GM21529 (cell line): ENCODE data around the gene ARRDC4.

Experiments
- ATAC-seq: cut with Tn5 transposase; IDR thresholded peaks from one replicate; pipeline ENCODE4 v1.9.1; 2021; ENCODE audit not compliant: unreplicated experiment

ARRDC4 gene

DNA sequence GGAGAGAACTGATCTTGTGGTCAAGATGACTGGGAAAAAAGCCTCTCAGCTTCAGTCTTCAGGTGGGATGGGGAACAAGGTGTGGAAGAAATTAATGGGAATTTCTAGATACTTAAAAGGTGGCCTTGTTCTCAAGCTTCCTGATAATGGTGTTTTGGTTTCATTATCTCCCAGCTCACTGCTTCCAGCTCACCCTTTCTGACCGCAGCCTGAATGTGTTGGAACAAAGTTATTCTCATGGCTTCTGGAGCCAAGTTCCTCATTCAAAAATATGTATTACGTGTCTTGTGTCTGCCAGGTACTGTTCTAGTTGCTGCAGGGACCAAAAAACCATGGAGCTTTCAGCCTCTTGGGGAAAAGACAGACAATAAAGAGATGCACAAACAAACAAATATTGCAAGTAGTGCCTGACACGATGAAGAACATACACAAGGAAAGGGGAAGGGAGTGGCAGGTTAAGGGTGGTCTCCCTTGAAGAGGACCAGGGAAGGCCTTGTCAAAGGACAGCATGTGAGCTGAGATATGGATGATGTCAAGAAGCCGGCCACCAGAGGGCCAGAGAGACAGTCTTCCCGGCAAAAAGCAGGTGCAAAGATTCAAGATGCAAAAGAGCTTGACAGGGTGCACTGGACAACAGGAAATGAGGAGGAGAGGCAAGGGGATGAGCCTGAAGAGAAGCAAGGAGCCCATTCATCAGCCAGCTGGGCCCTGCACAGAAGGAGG, 35.5 kb downstream of the ARRDC4 start:
- no peak for ATAC-seq

DNA sequence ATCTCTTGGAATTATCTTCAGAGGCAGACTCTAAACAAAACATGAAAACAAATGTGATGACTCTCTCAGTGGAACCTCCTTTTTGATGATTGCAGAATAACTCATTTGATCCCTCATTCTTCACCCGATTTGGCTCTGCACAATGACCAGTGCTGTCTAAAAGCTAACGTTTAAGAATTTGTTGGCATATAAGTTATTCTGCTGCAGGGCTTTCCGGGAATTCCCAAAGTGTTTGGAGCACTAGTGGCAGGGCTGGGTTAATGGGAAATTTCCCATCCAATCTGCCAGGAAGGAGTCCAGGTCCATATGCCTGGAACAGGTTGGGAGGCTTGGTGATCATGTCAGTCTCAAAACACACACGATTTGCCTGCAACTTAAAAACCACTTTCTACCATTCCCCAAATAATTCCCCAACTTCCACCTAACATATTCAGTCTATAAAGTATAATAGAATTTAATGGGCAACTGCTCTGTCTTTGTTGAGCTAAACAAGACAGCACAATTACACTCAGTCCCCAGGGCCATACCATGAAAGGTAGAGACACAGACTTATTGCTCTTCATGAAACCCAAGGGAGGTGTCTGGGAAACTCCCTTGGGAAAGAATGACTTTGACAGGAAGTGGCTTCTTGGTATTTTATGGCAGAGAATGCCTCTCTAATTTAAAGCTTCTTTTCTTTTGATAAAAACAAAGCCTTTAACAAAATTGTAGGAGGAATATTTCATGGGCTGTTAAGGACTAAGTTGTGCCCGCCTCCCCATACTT, 38.0 kb downstream of the ARRDC4 start:
- no peak for ATAC-seq

DNA sequence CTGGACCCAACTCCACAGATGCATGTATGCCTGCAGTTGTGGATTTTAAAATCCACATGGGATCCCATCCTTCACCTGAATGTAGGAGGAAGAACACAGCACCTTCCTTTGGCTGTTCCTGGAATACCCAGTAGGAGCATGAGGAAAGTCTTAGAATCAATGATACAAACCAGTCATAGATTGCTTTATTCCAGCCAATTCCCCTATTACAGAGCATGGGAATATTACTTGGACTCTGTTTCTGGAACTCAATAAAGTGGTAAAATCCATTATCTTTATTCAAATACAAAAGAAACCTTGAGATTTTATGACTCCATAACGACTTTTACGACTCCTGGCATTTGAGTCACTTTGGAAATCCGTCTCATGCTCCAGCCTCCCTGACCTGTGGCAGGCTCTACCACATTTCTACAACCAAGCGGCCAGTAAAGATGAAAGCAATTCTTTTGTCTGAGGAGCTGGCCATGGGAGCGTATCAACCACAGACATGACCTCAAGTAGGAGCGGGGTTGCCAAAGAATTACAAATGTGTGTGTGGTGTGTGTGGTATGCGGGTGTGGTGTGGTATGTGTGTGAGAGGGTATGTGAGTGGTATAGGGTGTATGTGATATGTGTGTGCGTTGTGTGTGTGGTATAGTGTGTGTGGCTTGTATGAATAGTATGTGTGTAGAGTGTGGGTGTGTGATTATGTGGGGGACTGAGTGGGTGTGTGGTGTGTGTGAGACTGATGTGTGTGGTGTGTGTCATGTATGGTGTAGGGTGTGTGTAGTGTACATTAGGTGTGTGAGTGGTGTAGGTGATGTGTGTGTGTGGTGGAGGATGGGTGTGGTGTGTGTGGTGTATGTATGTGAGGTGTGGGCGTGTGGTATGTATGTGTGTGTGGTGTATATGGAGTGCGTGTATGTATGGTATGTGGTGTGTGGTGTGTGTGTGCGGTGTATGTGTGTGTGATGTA, 40.0 kb downstream of the ARRDC4 start:
- no peak for ATAC-seq

DNA sequence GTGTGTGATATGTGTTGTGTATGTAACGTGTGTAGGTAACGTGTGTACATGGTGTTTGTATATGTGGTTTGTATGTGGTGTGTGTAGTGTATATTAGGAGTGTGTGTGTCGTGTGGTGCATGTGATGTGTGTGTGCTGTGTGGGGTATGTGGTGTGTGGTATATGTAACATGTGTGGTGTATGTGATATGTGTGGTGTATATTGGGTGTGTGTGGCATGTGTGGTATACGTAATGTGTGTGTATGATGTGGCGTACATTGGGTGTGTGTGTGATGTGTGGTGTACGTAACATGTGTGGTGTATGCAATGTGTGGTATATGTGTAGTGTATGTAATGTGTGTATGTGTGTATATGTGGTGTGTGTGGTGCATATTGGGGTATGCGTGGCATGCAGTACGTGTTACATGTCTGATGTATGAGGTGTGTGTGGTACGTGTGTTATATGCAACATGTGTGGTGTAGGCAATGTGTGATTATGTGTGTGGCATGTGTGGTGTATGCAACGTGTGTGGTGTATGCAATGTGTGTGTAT, 41.2 kb downstream of the ARRDC4 start:
- ATAC-seq: no peak

DNA sequence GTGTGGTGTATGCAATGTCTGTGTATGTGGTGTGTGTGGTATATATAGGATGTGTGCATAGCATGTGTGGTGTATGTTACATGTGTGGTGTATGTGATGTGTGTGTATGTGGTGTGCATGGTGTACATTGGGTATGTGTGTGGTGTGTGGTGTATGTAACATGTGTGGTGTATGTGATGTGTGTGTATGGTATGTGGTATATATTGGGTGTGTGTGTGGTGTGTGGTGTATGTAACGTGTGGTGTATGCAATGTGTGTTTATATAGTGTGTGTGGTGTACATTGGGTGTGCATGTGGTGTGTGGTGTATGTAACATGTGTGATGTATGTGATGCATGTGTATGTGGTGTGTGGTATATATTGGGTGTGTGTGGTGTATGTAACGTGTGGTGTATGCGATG, 41.9 kb downstream of the ARRDC4 start:
- ATAC-seq: no peak

DNA sequence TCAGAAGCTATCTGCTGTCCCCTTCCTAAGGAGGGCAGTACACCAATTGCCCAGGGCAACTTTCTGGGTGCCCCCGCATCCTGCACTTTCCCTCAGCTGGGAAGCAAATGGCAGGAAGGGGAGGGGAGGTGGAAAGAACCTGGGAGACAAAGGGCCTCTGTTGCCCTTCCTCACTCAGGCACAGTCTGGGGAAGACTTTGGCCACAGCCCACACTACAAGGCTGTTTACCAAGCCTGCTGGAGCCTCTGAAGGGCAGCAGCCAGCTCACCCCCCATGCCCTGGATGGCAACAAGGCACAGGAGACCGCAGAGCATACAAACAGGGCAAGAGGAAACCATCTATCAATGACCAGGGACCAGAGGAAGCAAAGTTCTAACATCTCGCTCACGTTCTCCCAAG, 42.4 kb downstream of the ARRDC4 start:
- ATAC-seq: no peak

DNA sequence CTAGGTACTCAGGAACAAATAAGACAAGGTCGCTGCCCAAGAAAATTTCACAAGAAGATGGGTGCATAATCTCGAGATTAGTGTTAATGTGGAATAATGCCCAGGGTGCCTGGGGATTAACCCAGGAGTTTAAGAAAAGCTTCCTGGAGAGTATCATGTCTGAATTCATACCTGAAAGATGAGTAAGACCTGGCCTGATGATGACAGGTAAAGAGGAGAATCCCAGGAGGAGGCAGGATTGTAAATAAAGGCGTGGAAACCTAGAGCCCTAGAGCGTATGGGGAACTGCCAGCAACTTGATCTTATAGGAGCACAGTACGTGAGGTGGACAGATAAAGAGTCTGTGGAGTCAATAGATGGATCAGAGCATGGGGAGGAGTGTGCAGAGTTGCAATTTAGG, 43.0 kb downstream of the ARRDC4 start:
- no peak for ATAC-seq

DNA sequence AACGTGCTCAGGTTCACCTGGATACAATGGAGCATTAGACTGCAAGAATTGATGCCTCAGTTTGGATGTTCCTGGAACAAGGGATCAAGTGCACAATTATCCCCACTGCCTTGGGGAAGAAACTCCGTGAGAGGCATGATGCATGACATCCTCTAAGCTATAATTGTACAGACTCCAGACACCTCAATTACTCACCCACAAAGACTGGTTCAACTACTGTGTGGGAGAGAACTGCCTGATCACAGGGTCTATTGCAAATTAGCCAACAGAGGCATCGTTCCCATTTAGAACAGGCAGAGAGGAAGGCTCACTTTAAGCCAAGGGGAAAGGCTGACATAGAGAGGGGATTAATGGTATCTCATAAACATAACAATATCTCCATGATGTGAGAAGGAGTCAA, 43.5 kb downstream of the ARRDC4 start:
- no peak for ATAC-seq

DNA sequence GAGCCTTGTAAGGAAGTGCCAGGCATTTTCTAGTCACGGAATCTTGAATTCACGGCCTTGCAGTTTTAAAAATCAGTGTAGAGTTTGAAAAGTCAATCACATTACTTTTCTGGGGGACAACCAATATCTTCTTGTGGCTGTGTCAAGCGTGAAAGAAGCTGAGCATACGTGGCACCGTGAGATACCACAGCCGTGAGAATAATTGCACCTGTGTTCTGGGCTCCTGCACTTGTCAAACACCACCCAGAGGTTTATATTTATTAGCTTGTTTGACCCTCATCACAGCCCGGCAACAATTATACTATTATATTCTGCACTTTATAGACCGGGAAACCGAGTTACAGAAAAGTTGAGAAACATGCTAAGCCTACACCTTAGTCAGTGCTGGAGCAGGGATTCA, 45.2 kb downstream of the ARRDC4 start:
- ATAC-seq: no peak

DNA sequence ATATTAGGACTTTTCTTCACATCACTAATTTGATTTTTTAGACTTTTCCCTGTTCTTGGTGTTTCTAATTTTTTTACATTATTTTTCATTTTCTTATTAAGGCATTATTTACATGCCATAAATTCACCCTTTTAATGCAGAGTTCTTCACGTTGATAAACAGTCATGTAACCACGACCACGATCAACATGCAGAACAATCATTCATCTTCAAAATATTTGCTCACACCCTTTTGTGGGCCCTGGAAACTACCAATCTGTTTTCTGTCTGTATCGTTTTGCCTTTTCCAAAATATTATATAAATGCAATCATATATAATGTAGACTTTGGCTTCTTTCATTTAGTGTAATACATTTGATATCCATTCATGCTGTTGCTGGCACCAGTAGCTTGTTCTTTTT, 48.7 kb downstream of the ARRDC4 start:
- no peak for ATAC-seq

DNA sequence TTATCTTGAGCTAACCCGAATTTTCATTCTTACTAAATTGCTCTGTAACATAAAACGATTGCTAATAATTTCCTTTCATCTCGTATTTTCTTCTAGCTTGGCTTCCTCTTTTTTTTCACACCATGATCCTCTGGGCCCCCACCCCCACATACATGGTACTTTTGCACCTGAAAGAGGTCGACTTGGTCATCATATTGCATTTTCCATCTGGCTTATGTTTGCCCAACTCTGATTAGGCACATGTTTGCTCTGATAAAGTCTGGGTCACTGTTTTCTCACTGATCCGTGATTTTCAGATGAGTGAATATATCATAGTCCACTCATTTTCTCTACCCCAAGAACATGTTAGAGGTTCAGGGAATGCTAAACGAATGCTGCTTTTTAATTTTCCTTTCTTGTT, 49.5 kb downstream of the ARRDC4 start:
- no peak for ATAC-seq

DNA sequence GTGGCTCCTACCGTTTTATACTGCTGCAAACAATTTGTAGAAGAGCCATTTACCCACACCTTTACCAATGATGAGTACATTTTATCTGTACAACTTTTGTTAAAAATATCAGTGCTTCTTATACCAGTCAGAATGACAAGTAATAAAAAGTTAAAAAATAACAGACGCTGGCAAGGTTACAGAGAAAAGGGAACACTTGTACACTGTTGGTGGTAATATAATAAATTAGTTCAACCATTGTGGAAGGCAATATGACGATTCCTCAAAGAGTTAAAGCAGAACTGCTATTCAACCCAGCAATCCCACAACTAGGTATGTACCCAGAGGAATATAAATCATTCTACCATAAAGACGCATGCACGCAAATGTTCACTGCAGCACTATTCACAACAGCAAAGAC, 51.9 kb downstream of the ARRDC4 start:
- ATAC-seq: no peak

DNA sequence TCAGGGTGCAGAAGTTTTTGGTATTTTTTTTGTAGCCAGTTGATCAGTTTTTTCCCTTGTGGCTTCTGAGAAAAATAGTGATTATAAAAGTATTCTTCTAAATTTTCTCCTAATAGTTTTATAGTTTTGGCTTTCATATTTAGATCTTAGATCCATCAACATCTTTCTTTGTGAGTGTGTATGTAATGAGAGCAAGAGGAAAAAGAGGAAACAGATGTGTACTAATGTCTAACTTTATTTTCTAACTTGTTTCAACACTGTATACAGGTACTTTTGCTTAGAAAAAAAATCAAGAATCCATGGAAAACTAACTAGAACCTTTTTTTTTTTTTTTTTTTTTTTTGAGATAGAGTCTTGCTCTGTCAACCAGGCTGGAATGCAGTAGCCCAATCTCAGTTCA, 53.1 kb downstream of the ARRDC4 start:
- ATAC-seq: no peak

DNA sequence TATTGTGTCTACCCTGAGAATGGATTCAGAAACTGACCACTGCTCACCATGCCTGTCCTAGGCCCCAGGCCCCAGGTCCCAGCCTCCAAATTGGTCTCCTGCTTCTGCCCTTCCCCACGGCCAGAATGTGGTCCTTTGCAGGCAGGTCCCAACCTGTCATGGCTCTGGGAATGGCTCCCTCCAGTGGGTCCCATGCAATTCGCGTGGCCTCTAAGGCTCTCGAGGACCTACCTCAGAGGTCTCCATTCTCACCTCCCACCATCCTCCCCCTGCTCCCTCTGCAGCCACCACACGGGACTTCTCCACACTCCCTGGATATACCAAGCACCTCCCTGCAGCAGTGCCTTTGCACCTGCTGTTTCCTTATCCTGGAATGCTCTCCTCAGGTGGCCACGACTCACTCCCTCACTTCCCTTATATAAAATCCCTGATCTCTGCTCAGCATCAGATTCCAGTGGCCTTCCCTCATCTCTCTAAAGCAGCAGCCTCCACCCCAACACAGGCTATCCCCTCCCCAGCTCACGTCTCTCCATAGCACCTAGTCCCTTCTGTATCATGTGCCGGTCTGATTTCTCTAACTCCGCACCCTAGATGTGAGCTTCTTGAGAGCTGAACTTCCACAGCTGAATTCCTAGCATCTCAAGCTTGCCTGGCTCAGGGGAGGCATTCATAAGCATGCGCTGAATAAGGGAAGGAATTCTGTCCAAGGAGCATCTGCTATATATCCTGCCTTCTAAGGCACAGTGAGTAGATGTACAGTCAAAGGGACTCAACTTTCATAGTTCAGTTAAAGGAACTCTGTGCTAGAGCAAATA, 56.9 kb downstream of the ARRDC4 start:
- ATAC-seq: no peak

DNA sequence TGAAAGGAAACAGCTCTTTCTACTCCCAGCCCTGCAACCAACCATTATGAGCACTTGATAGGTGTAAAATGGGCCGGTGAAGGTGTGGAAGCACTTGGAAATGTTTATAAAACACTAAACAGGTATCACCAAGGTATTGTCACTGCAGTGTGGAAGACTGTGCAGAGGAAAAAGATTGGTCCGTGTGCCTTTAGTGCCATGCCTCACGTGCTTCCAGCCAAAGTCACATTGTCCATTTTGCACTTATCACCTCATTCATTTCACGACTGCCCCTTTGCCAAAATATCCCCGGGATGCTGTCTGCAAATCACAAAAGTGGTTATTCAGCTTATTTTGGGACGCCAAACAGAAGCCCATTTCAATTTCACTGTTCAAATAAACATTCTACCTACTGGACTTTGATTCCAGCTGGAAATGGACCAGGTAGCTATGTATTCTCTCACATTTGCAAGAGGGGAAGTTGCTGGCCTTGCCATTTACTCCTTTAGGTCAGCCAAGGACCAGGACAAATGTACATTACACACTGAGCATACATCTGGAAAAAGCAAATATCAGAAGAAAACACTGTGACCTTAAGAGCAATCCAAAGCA, 58.4 kb downstream of the ARRDC4 start:
- no peak for ATAC-seq
